Sigmoid colon (tissue), 4 donors: ENCODE measurements around the gene HK3.

Experiments
- CTCF ChIP-seq, 4 experiments: fragments of 450-650 bp in 3 of 4; fragments of 200-600 bp in 1 of 4; IDR thresholded peaks; one replicate each; pipeline ENCODE4 v1.5.1; 2016 to 2019; ENCODE audit warnings: antibody characterized with exemption in 4 of 4, mild to moderate bottlenecking in 3 of 4, moderate library complexity in 2 of 4
- POLR2AphosphoS5 ChIP-seq, 4 donors: sonication (generic); formaldehyde crosslinking; IDR thresholded peaks; one replicate each; pipeline ENCODE4 v1.6.1; 2017; ENCODE audit warnings: antibody characterized with exemption in 4 of 4

- TF ChIP-seq CTCF (IDR thresholded peaks at IDR 0.05) = no peak
- no peak for TF ChIP-seq POLR2AphosphoS5 (IDR thresholded peaks at IDR 0.05)
Observed at GRCh38 chr5:176851380-176851779, 47.8 kb downstream of the HK3 start.
